T-helper 17 cell (primary cell): ENCODE data around the gene NELFE. TPM values are rescaled to one million over a fixed set of nuclear protein-coding genes. Genes with fewer than 3 reads are reported as not detected.
"Not testable (repeated sequence)": the region's sequence is repeated elsewhere in the genome, so short reads cannot be mapped to it uniquely, and the experiment has no call there.

Experiments used
- ATAC-seq: fragments of 150-1000 bp; cut with Tn5 transposase; 2 replicates; pipeline ENCODE4 v1.10.0; 2021; ENCODE audit warnings: mild to moderate bottlenecking, moderate library complexity
- DNase-seq, 3 donors: peaks; one replicate each; pipeline versions ENCODE4 v3.0.0 to v3.0.0-alpha.2; 2020 to 2021
- H3K9me3 ChIP-seq: one replicate; pipeline ENCODE4 v1.7.0; 2013; ENCODE audit warnings: low read length, mild to moderate bottlenecking; ENCODE audit not compliant: control insufficient read depth, poor library complexity, severe bottlenecking
- H3K27ac Mint-ChIP-seq: one replicate; pipeline ENCODE4 v1.8.0; 2022; ENCODE audit warnings: mild to moderate bottlenecking, moderate library complexity, mixed read lengths
- H3K27me3 Mint-ChIP-seq: one replicate; pipeline ENCODE4 v1.8.0; 2022; ENCODE audit warnings: mixed read lengths
- H3K36me3 Mint-ChIP-seq: one replicate; pipeline ENCODE4 v1.8.0; 2022; ENCODE audit warnings: low read depth, mixed read lengths
- H3K4me1 Mint-ChIP-seq: one replicate; pipeline ENCODE4 v1.8.0; 2022; ENCODE audit warnings: mild to moderate bottlenecking, mixed read lengths
- H3K4me3 Mint-ChIP-seq: one replicate; pipeline ENCODE4 v1.8.0; 2022; ENCODE audit warnings: mild to moderate bottlenecking, moderate library complexity, mixed read lengths
- total RNA-seq, 4 donors: library from RNA in 2 of 4; stranded (reverse) in 2 of 4; gene quantifications; one replicate each; pipeline ENCODE4 v1.2.3 and lab custom pipeline; 2022 to 2026

The NELFE gene
- total RNA-seq, 2 donors from 2014 or later: 45.8 to 46.2 TPM

GRCh38 chr6:31911826-31912585, 46.8 kb downstream of the NELFE start:
- Mint-ChIP-seq H3K4me1 (peaks cover 3% of the 10 kb centered on the region), H3K27me3 (peaks cover 33% of the 10 kb centered on the region), H3K27ac (no peak overlapping the region), H3K36me3 (peaks cover 6% of the 10 kb centered on the region), H3K4me3 (no peak overlapping the region)
- ATAC-seq: no peak
- no peak for DNase-seq
- no peaks in the 10 kb centered on the region for H3K9me3 ChIP-seq

- H3K9me3 ChIP-seq, H3K36me3 Mint-ChIP-seq, H3K27ac Mint-ChIP-seq, ATAC-seq, H3K4me3 Mint-ChIP-seq, H3K4me1 Mint-ChIP-seq, DNase-seq: not testable (repeated sequence)
- peaks cover 24% of the 10 kb centered on the region for H3K27me3 Mint-ChIP-seq
Observed at GRCh38 chr6:31909298-31909697, 49.5 kb downstream of the NELFE start.

DNA sequence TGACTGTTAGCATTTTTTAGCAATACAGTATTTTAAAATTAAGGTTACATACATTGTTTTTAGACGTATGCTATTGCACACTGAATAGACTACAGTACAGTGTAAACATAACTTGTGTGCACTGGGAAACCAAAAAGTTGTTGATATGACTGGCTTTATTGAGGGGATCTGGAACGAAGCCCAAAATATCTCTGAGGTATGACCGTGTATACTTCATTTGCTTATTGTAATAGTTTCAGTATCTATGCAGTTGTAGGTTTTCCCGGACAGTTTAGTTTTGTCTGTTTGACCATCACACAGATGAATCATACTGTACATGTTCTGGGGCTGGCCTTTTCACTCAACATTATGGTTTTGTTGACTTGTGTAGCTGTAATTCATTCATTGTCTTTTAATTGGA, 50.0 kb downstream of the NELFE start:
- Mint-ChIP-seq H3K4me1 (peaks cover 4% of the 10 kb centered on the region), H3K27me3 (peaks cover 24% of the 10 kb centered on the region), H3K27ac (no peak overlapping the region), H3K4me3 (no peak overlapping the region), H3K36me3 (no peaks in the 10 kb centered on the region)
- no peaks in the 10 kb centered on the region for H3K9me3 ChIP-seq
- ATAC-seq: no peak
- DNase-seq: no peak

DNA sequence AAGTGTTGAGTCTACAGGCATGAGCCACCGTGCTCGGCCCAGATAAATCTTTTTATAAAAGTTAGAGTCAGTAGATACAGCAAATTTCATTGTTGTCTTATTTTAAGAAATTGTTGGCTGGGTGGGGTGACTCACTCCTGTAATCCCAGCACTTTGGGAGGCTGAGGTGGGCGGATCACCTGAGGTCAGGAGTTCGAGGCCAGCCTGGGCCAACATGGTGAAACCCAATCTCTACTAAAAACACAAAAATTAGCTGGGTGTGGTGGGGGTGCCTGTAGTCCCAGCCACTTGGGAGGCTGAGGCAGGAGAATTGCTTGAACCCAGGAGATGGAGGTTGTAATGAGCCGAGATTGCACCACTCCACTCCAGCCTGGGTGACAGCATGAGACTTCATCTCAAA, 50.5 kb downstream of the NELFE start:
- not testable (repeated sequence) for H3K4me1 Mint-ChIP-seq, H3K4me3 Mint-ChIP-seq, H3K36me3 Mint-ChIP-seq, H3K27ac Mint-ChIP-seq, H3K9me3 ChIP-seq, ATAC-seq, DNase-seq
- peaks cover 24% of the 10 kb centered on the region for H3K27me3 Mint-ChIP-seq

GRCh38 chr6:31907158-31907813, 51.5 kb downstream of the NELFE start:
- peaks cover 12% of the 10 kb centered on the region for H3K4me1 Mint-ChIP-seq
- DNase-seq (no peak), ATAC-seq (no peak)
- H3K36me3 Mint-ChIP-seq: no peaks in the 10 kb centered on the region
- H3K27ac Mint-ChIP-seq: no peak overlapping the region
- H3K4me3 Mint-ChIP-seq: no peak overlapping the region
- H3K9me3 ChIP-seq: no peaks in the 10 kb centered on the region
- H3K27me3 Mint-ChIP-seq: peaks cover 21% of the 10 kb centered on the region

GRCh38 chr6:31906727-31907126, 52.0 kb downstream of the NELFE start:
- H3K36me3 Mint-ChIP-seq, ATAC-seq, H3K27ac Mint-ChIP-seq, DNase-seq, H3K4me3 Mint-ChIP-seq, H3K9me3 ChIP-seq: not testable (repeated sequence)
- Mint-ChIP-seq H3K4me1 (peaks cover 13% of the 10 kb centered on the region), H3K27me3 (peaks cover 15% of the 10 kb centered on the region)

DNA sequence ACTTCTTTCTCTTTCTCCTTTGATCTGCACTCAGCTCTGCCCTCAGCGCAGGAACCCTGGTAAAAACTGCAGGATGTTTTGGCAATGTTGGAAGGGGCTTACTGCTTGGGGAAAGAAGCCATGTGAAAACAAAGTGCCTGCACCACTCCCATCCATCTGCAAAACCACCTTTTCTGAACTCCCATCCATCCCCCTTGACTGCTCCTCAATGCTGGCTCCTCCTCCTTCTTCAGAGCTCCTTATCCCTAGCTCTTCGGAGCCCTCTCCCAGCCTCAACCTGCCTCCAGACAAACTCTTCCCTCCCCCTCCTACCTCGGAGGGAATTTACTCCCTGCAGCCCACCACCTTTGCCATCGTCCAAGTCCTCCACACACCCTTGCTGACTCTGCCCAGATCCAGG, 52.6 kb downstream of the NELFE start:
- Mint-ChIP-seq H3K27ac (no peak overlapping the region), H3K36me3 (no peaks in the 10 kb centered on the region), H3K27me3 (peaks cover 14% of the 10 kb centered on the region), H3K4me3 (no peak overlapping the region), H3K4me1 (peaks cover 13% of the 10 kb centered on the region)
- DNase-seq: no peak
- ATAC-seq: no peak
- H3K9me3 ChIP-seq: no peaks in the 10 kb centered on the region

- no peak overlapping the region for H3K4me3 Mint-ChIP-seq
Observed at GRCh38 chr6:31905041-31905440, 53.7 kb downstream of the NELFE start.

GRCh38 chr6:31903957-31904356, 54.8 kb downstream of the NELFE start:
- no peaks in the 10 kb centered on the region for H3K36me3 Mint-ChIP-seq
- no peaks in the 10 kb centered on the region for H3K9me3 ChIP-seq
- DNase-seq: no peak
- H3K4me3 Mint-ChIP-seq: no peak overlapping the region
- H3K27me3 Mint-ChIP-seq: peaks cover 6% of the 10 kb centered on the region
- H3K4me1 Mint-ChIP-seq: peaks cover 20% of the 10 kb centered on the region
- ATAC-seq: no peak
- no peak overlapping the region for H3K27ac Mint-ChIP-seq

More at GRCh38 chr6:31905041-31905440, 53.7 kb downstream of the NELFE start:
- no peaks in the 10 kb centered on the region for H3K36me3 Mint-ChIP-seq
- H3K4me1 Mint-ChIP-seq: peaks cover 13% of the 10 kb centered on the region
- no peaks in the 10 kb centered on the region for H3K9me3 ChIP-seq
- peaks cover 10% of the 10 kb centered on the region for H3K27me3 Mint-ChIP-seq
- DNase-seq (no peak), ATAC-seq (no peak)
- H3K27ac Mint-ChIP-seq: no peak overlapping the region

Other genes starting within 250 kb of the NELFE start
- gene LY6G6D, start 243.6 kb downstream of the NELFE start, total RNA-seq: not detected
- not detected for gene LY6G6C, start 237.2 kb downstream of the NELFE start, total RNA-seq
- 100 to 1,000 TPM in 1 of 2 donors, 1 to 10 TPM in 1; 3.4 to 129 TPM for gene MPIG6B, start 235.6 kb downstream of the NELFE start, total RNA-seq
- gene DDAH2, start 229.7 kb downstream of the NELFE start, total RNA-seq: 1 to 10 TPM; 4.7 to 7.3 TPM
- gene CLIC1, start 222.4 kb downstream of the NELFE start, total RNA-seq: 100 to 1,000 TPM; 145 to 152 TPM
- gene MSH5, start 219.0 kb downstream of the NELFE start, total RNA-seq: 10 to 100 TPM; 12.9 to 18.3 TPM
- gene SAPCD1, start 196.3 kb downstream of the NELFE start, total RNA-seq: 1 to 10 TPM; 3.6 to 4.2 TPM
- gene VWA7, start 181.6 kb downstream of the NELFE start, total RNA-seq: 1 to 10 TPM; 2.8 to 2.9 TPM
- 10 to 100 TPM; 58.0 to 73.7 TPM for gene VARS1, start 163.2 kb downstream of the NELFE start, total RNA-seq
- gene LSM2, start 152.0 kb downstream of the NELFE start, total RNA-seq: 10 to 100 TPM; 20.9 to 22.5 TPM
- 1 to 10 TPM; 3.4 to 3.5 TPM for gene HSPA1L, start 143.7 kb downstream of the NELFE start, total RNA-seq
- gene HSPA1A, start 143.4 kb downstream of the NELFE start, total RNA-seq: 10 to 100 TPM; 15.1 to 20.2 TPM
- gene HSPA1B, start 131.2 kb downstream of the NELFE start, total RNA-seq: 10 to 100 TPM; 18.0 to 20.5 TPM
- 10 to 100 TPM; 27.1 to 29.6 TPM for gene NEU1, start 96.2 kb downstream of the NELFE start, total RNA-seq
- under 1 TPM; 0.10 to 0.13 TPM for gene SLC44A4, start 80.0 kb downstream of the NELFE start, total RNA-seq
- gene EHMT2, start 61.3 kb downstream of the NELFE start, total RNA-seq: 10 to 100 TPM; 40.4 to 46.2 TPM
- gene ZBTB12, start 56.9 kb downstream of the NELFE start, total RNA-seq: under 1 TPM; 0.50 to 0.96 TPM
- gene C2, start 31.3 kb downstream of the NELFE start, total RNA-seq: 1 to 10 TPM in 1 of 2 donors, not detected in 1; 2.1 TPM
- under 1 TPM in 1 of 2 donors, not detected in 1; 0.65 TPM for gene CFB, start 12.9 kb downstream of the NELFE start, total RNA-seq
- gene SKIC2, start 204 bp upstream of the NELFE start, total RNA-seq: 10 to 100 TPM; 85.5 to 94.5 TPM
- gene DXO, start 13.2 kb upstream of the NELFE start, total RNA-seq: 10 to 100 TPM; 31.9 to 35.0 TPM
- 1 to 10 TPM; 3.8 to 5.4 TPM for gene C4A, start 23.1 kb upstream of the NELFE start, total RNA-seq
- 1 to 10 TPM; 2.2 to 3.7 TPM for gene C4B, start 55.8 kb upstream of the NELFE start, total RNA-seq
- gene CYP21A2, start 79.4 kb upstream of the NELFE start, total RNA-seq: under 1 TPM; 0.35 to 0.76 TPM
- gene TNXB, start 150.4 kb upstream of the NELFE start, total RNA-seq: 10 to 100 TPM in 1 of 2 donors, 1 to 10 TPM in 1; 7.3 to 11.4 TPM
- 100 to 1,000 TPM; 107 to 117 TPM for gene ATF6B, start 169.3 kb upstream of the NELFE start, total RNA-seq
- gene FKBPL, start 171.3 kb upstream of the NELFE start, total RNA-seq: 1 to 10 TPM; 1.5 to 1.6 TPM
- under 1 TPM; 0.35 to 0.50 TPM for gene PRRT1, start 193.0 kb upstream of the NELFE start, total RNA-seq
- gene PPT2, start 195.2 kb upstream of the NELFE start, total RNA-seq: 1 to 10 TPM; 8.1 to 9.2 TPM
- gene EGFL8, start 205.6 kb upstream of the NELFE start, total RNA-seq: 1 to 10 TPM; 9.6 to 9.7 TPM
- gene AGPAT1, start 217.1 kb upstream of the NELFE start, total RNA-seq: 10 to 100 TPM; 22.7 to 54.2 TPM
- gene RNF5, start 219.4 kb upstream of the NELFE start, total RNA-seq: 10 to 100 TPM; 20.9 to 30.0 TPM
- gene AGER, start 225.3 kb upstream of the NELFE start, total RNA-seq: 10 to 100 TPM; 22.2 to 27.4 TPM
- 100 to 1,000 TPM; 103 to 110 TPM for gene PBX2, start 231.2 kb upstream of the NELFE start, total RNA-seq
- gene GPSM3, start 233.7 kb upstream of the NELFE start, total RNA-seq: 100 to 1,000 TPM; 268 to 291 TPM